Lung (tissue), 12 donors: ENCODE results near the gene AFMID. TPM values are rescaled to one million over a fixed set of nuclear protein-coding genes. Genes with fewer than 3 reads are reported as not detected.
A peak's percentile ranks its signal among the peaks of the same experiment; 100 is the strongest.

Experiments
- ATAC-seq: fragments of 200-7000 bp; cut with Tn5 transposase; one replicate; pipeline ENCODE4 v1.9.1; 2020; ENCODE audit warnings: moderate number of reproducible peaks; ENCODE audit not compliant: insufficient read depth, low FRiP score
- DNase-seq, 3 donors: peaks; one replicate each; pipeline ENCODE4 v3.0.0-alpha.2; 2013 to 2017
- H3K27ac ChIP-seq, 2 donors: one replicate each; pipeline ENCODE4 v1.5.1; 2013; ENCODE audit warnings: mild to moderate bottlenecking in 2 of 2, moderate library complexity in 2 of 2, control low read depth in 1 of 2, inconsistent platforms in 1 of 2, low read depth in 1 of 2, low read length in 1 of 2
- H3K27me3 ChIP-seq, 3 donors: one replicate each; pipeline ENCODE4 v1.5.1; 2013; ENCODE audit warnings: low read length in 2 of 3; ENCODE audit not compliant: control insufficient read depth in 3 of 3, insufficient read depth in 3 of 3
- H3K36me3 ChIP-seq, 4 donors: one replicate each; pipeline ENCODE4 v1.5.1; 2013; ENCODE audit warnings: low read length in 4 of 4, mild to moderate bottlenecking in 1 of 4, moderate library complexity in 1 of 4; ENCODE audit not compliant: control insufficient read depth in 4 of 4, insufficient read depth in 4 of 4
- H3K4me1 ChIP-seq, 5 donors: one replicate each; pipeline ENCODE4 v1.5.1; 2013; ENCODE audit warnings: low read length in 5 of 5, mild to moderate bottlenecking in 2 of 5, moderate library complexity in 1 of 5; ENCODE audit not compliant: control insufficient read depth in 5 of 5, insufficient read depth in 5 of 5
- H3K4me3 ChIP-seq: one replicate; pipeline ENCODE4 v1.5.1; 2013; ENCODE audit warnings: mild to moderate bottlenecking, control low read depth, moderate library complexity
- H3K9ac ChIP-seq, 2 donors: one replicate each; pipeline ENCODE4 v1.5.1; 2013; ENCODE audit warnings: low read length in 2 of 2, control low read depth in 1 of 2; ENCODE audit not compliant: insufficient read depth in 1 of 2
- H3K9me3 ChIP-seq, 4 donors: one replicate each; pipeline ENCODE4 v1.5.1; 2013; ENCODE audit warnings: low read length in 3 of 4, mild to moderate bottlenecking in 1 of 4, moderate library complexity in 1 of 4; ENCODE audit not compliant: control insufficient read depth in 4 of 4, insufficient read depth in 3 of 4
- CTCF ChIP-seq: IDR thresholded peaks from 2 replicates; pipeline ENCODE4 v1.5.1; 2012; ENCODE audit warnings: mild to moderate bottlenecking; ENCODE audit errors: control extremely low read depth, extremely low read depth
- WGBS, 2 donors: extraction: QIAGEN DNeasy Blood & Tissue Kit; methylation state at CpG; one replicate each; pipeline ENCODE4 v1.1.7; 2013; 5-methylcytosine and 5-hydroxymethylcytosine counted together
- polyA plus RNA-seq, 2 donors: library from polyadenylated mRNA; stranded (reverse); fragments of 200-250 nt; gene quantifications; one replicate each; pipeline ENCODE4 v1.2.1, GENCODE V29; 2013
- total RNA-seq, 2 donors: library from RNA; depleted of rRNA in 1 of 2; stranded (reverse); fragments of >200 nt in 1 of 2; gene quantifications; one replicate each; pipeline ENCODE4 v1.2.1, GENCODE V29; 2014 to 2021
- donor health status: control.
- donor health status: control.
- donor health status: Bipolar disorder and iron deficiency.
- donor health status: healthy.
- donor health status: DM: yes; HTN: yes; CAD: no.

Gene AFMID
- total and polyA plus RNA-seq, 4 donors = 24.6 to 35.4 (median 34.3) TPM

- Histone ChIP-seq H3K27ac (peak overlapping the region in 1 of 2 donors; percentile 7), H3K27me3 (no peaks in the 10 kb centered on the region), H3K9ac (no peak overlapping the region), H3K9me3 (no peaks in the 10 kb centered on the region), H3K4me1 (peaks cover 0 to 22% (median 5%) of the 10 kb centered on the region in 5 donors), H3K4me3 (no peak overlapping the region), H3K36me3 (no peaks in the 10 kb centered on the region)
- WGBS, 2 donors = 15 to 26% methylated on average over 27 of the region's 27 CpGs
- peak; percentile 86 to 91 (median 87) for DNase-seq
- TF ChIP-seq CTCF = peak; percentile 98
- peak; percentile 90 for ATAC-seq
Measured at GRCh38 chr17:78250891-78251772, 64.0 kb downstream of the AFMID start.

GRCh38 chr17:78251773-78252103, 64.6 kb downstream of the AFMID start:
- WGBS, 2 donors = 33 to 51% methylated on average over 6 of the region's 6 CpGs
- no peak for TF ChIP-seq CTCF
- H3K4me1 ChIP-seq = peaks cover 0 to 28% (median 11%) of the 10 kb centered on the region in 5 donors

DNA sequence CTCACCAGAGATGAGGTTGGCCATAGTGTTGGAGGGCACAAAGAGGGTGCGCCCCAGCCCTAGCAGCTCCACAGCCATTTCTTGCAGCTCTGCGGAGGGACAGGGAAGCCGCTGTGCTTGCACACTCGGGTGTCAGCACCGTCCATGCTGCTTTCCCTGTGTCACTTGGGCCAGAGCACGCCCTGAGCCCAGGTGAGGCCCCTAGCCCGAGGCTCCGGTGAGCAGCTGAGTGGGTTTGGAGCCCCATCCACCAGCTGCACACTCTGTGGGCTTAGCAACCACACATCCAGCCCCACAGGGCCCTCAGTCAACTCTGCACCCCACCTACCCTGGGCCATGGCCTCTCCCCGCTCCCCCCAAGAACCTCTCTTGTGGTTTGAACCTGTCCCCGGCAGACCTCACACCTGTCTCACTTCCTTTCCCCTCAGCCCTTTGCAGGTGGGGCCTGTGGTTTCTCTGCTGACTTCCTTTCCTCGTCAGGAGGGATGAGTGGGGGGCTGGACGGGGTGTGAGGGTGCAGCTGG, 65.0 kb downstream of the AFMID start:
- DNase-seq (no peak), ATAC-seq (no peak)
- no peaks in the 10 kb centered on the region for H3K9me3 ChIP-seq
- no peak overlapping the region for H3K27ac ChIP-seq
- 61 to 71% methylated on average over 12 of the region's 12 CpGs for whole genome bisulfite sequencing, 2 donors
- TF ChIP-seq CTCF = no peak
- peaks cover 0 to 33% (median 13%) of the 10 kb centered on the region in 5 donors for H3K4me1 ChIP-seq
- no peak overlapping the region for H3K9ac ChIP-seq
- H3K4me3 ChIP-seq = no peak overlapping the region
- H3K36me3 ChIP-seq = no peaks in the 10 kb centered on the region
- no peaks in the 10 kb centered on the region for H3K27me3 ChIP-seq

More at GRCh38 chr17:78251773-78252103, 64.6 kb downstream of the AFMID start:
- no peak overlapping the region for H3K9ac ChIP-seq
- no peak for ATAC-seq
- no peak overlapping the region for H3K4me3 ChIP-seq
- DNase-seq = no peak
- no peaks in the 10 kb centered on the region for H3K27me3 ChIP-seq
- H3K36me3 ChIP-seq = no peaks in the 10 kb centered on the region
- no peaks in the 10 kb centered on the region for H3K9me3 ChIP-seq
- no peak overlapping the region for H3K27ac ChIP-seq
